ENCODE data around the gene ABHD15.

ABHD15 gene, protein sequence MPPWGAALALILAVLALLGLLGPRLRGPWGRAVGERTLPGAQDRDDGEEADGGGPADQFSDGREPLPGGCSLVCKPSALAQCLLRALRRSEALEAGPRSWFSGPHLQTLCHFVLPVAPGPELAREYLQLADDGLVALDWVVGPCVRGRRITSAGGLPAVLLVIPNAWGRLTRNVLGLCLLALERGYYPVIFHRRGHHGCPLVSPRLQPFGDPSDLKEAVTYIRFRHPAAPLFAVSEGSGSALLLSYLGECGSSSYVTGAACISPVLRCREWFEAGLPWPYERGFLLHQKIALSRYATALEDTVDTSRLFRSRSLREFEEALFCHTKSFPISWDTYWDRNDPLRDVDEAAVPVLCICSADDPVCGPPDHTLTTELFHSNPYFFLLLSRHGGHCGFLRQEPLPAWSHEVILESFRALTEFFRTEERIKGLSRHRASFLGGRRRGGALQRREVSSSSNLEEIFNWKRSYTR

GRCh38 chr17:29566473-29567303, at the start of gene ABHD15:
Gene ABHD15 (minus strand): TSS chr17:29567037. CDS start chr17:29566966, 71 bp downstream.
- DNase-seq, result no peak

DNA sequence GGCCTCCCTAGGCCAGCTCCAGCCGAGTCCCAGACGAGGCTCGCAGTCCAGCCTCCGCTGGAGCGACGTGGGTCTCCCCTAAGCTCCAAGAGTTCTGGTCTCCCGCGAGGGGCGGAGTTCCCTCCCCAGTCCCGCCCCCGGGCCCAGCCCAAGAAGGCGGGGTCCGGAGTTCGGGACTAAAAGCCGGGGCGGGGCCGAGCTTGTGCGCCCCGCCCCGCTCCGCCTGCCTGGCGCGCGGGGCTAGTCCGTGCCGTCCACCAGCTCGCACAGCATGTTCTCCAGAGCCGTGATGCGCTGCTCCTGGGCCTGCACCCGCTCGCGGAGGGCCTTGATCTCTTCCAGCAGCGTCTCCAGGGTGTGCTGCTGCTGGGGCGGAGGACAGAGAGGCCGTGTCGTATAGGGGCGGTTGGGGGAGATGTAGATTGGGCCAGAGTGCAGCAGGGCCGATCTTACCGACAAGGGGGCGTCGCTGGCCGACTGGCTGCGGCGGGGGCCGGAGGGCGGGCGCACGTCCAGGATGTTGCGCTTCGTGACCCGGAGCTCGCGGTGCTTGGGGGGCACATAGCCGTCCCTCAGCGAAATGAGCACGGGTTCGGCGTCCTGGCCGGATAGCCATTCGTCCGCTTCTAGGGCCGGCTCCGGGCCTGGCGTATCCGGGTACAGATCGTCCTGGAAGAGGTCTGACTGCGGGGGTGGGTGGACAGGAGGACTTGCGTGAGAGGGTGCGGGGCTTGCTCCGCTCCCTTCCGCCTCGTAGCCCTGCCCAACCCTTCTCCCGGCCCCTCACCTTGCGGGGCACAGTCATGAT, 48.9 kb upstream of the ABHD15 start:
- no peak for DNase-seq

DNA sequence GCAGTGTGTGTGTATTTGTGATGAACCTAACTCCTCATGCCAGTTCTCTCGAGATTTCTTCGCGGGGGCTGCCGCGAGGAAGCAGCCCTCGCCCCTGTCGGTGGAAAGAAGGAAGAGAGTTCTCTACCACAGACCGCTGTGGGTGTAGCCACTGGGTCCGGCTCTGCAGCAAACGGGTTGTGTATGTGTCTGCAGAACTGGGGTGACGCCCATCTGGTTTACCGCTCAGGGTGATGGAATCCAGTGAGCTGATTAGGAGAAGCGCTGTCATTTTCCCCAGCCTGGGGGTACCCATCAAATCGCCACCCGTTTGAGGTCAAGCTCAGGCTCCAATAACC, 48.2 kb upstream of the ABHD15 start:
- DNase-seq, result no peak

DNA sequence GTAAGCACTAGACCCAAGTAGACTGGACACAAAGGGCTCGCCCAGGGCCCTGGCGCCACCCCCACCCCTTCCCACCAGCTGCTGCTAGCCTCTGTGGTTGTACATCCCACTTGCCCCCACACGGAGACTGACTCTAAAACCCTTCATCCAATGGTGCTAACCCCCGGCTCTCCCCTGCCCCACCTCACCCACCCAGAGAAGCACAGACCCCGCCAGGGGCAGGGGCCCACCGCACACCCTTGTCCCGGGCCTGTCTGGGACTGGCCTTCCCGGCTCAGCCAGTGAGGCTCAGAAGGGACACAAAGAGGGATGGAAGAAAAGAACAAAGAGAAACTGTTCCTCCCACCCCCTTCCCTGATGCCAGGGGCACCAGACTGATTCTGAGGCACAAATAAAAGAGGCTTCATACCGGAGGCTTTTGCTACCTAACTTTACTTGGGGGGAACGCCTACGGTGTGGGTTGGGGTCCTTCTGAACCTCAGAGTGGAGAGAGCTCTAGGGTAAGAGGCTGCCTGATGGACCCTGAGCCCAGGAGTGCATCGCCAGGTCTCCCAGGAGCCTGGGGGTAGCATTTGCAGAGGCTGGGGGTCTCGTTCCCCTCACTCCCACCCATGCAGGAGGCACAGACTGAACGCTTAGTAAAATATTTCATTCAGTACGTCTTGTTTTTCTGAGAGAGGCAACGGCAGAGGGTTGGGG, 47.7 kb upstream of the ABHD15 start:
- DNase-seq, result no peak

DNA sequence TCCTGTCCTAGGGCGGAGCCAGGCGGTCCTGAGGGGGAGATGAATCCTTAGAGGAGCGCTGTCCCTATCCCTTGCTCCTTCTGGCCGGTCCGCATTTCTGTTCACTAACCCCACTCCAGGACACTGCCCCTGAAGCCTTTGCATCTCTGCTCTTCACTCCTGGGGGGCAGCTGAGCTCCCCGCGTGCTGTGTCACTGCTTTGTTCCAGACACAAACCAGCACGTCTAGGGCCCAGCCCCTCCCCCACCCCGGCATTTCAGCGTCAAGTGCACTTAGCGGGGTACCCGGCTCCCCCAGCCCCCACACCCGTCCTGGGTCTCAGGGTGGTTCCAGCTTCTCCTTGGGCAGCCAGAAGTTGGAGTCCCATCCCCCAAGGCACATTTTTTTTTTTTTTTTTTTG, 47.0 kb upstream of the ABHD15 start:
- DNase-seq, result no peak

DNA sequence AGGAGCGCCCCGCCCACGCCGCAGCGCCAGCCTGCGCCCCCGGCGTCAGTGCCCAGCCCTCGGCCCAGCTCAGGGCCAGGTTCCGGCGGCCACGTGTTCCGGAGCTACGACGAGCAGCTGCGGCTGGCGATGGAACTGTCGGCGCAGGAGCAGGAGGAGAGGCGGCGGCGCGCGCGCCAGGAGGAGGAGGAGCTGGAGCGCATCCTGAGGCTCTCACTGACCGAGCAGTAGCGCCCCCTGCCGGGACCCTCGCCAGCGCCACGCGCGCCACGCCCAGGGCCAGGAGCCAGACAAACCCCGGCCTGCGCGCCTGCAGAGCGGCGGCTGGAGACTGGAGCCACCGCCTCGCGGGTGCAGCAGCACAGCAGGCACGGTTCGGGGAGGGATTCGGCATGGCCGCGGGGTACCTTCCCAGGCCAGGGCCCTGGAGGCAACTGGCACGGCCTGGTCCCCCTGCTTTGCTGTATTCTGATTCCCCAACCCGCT, 46.6 kb upstream of the ABHD15 start:
- DNase-seq, result no peak

- DNase-seq, result no peak
Measured at GRCh38 chr17:29612404-29613280, 45.8 kb upstream of the ABHD15 start.

GRCh38 chr17:29612094-29612403, 45.2 kb upstream of the ABHD15 start:
- DNase-seq, result no peak

GRCh38 chr17:29611351-29612093, 44.7 kb upstream of the ABHD15 start:
- no peak for DNase-seq

- no peak for DNase-seq
Measured at GRCh38 chr17:29610395-29610794, 43.6 kb upstream of the ABHD15 start.

GRCh38 chr17:29608986-29609385, 42.1 kb upstream of the ABHD15 start:
- DNase-seq, result no peak

- DNase-seq, result no peak
Measured at GRCh38 chr17:29607557-29608195, 40.8 kb upstream of the ABHD15 start.

- no peak for DNase-seq
Measured at GRCh38 chr17:29603109-29603674, 36.4 kb upstream of the ABHD15 start.

GRCh38 chr17:29597361-29598172, 30.7 kb upstream of the ABHD15 start:
- no peak for DNase-seq

GRCh38 chr17:29596811-29597210, 30.0 kb upstream of the ABHD15 start:
- no peak for DNase-seq

- no peak for DNase-seq
Measured at GRCh38 chr17:29595943-29596774, 29.3 kb upstream of the ABHD15 start.

DNA sequence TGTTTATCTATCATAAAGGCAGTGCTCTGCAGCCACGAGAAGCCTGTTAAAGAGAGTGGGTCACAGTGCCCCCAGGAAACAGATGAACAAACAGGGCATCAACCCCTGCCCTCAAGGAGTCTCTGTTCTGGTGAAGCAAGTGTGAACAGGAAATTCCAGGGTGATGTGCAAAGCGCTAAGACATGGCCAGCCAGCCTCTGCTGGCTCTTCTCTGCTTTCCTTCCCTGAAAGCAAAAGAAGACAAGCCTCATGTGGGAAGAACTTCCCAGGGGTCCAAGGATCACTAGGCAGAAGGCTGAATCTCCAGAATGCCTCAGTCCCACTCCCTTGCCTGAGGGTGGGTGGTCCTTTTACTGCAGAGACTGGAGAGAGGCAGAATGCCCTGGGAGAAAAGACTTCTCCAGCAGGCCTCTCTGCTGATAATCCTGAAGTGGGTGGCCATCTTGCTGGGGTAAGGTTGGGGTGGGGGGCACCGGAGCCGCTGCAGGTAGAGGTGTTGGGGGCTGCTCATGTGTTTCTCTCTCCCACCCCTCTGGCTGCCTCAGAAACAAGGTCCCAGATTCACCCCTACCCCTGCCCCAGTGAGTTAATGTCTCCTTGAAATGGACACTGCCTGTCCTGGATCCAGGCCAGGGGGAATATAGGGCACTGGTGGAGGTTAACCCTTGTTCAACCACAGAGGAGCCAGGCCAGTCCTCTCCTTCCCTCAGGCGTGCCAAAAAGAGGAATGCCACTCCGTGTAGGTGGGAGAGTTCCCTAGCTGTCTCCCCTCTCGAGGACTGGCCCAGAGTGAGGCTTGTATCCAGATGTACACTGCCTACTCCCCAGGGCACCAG, 28.5 kb upstream of the ABHD15 start:
- DNase-seq, result no peak

All from SIG-M5 (cell line).